ENCODE measurements around the gene PPP1R3D.
"Not testable (repeated sequence)": the region's sequence is repeated elsewhere in the genome, so short reads cannot be mapped to it uniquely, and the experiment has no call there.

Gene PPP1R3D

DNA sequence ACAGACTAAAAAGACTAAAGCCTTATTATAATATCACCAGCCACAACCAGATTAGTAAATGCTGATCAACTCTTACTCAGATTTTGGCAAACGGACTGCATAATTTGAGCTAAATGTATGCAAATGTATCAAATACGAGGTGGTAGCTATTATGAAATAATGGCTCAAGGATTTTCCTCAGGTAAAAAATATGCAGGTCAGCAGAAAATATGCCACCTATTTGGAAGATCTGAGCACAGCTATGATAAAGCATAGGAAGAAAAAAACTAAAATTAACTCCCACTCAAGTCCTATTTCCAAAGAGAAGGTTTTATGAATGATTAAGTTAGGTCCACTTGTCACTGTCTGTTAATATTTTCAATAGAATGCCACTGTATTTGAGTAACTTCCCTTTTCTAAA is 29.1 kb downstream of the PPP1R3D start:
- no peak for DNase-seq

DNA sequence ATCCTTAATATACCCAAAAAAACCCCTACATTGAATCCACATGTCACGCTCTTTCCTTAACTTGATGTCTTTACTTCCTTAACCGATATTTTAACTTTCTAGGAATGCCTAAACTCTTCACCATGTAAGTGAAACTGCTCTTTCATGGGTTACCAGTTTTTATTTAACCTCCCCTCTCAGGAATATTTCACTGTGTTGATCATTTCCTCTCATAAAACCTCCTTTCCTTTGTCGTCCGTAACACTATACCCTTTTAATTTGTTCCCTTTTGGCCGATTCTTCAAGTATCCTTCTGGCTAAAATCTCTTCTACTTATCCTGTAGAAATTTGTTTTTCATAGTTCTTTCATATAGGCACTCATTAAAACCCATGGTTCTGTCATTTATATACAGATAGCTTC is 31.2 kb downstream of the PPP1R3D start:
- no peak for DNase-seq

DNA sequence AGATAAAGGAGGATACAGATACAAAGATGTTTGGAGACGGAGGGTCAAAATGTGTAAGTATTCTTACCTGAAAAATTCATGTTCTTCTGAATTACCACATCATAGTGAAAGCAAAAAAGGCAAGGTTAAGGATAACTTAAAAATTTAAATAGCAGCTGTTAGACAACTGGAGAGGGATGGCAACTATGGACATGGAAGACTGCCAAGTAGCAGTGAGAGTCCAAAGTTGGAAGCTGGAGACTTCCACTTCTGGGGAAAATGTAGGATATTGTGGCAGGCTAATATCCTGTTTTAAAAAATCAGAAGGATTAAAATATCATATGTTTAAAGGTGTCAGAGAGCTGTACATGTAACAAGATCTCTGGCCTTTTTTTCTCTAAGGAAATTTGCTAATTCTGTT is 36.5 kb downstream of the PPP1R3D start:
- no peak for DNase-seq

DNA sequence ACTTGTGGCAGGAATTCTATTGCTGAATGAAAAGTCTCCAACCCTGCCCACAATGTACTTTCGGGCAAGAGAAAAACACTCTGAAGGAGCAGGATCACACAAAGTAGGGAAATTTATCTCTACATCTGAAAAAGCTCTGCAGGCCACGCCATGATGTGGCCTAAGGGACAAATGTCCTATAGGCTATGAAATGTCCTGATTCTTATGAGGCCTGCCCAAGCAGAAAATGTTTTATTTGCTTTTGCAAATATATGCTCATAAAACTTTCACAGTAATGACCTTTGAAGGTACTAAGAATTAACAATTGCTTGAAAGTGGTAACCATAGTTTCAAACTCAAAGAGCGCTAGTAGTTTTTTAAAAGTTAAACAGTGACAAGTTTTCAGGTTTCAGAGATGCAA is 37.6 kb downstream of the PPP1R3D start:
- DNase-seq = no peak

DNA sequence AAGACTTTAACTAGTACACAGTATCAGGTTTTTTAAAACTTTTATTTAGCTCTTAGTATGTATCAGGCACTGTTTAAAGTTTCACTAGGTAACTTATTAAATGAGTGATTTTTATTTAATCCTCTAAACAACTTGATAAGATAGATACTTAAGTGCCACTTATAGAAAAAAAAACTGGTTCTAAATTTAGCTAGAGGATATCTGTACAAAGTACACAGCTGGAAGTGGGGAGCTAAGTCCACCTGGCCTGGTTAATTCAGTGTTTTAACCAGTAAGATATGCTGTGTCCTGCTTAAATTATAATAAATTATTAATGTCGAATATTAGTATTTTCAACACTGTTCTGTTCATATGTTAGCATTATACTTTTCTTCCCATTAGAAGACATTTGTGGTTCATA is 44.2 kb downstream of the PPP1R3D start:
- no peak for DNase-seq

DNA sequence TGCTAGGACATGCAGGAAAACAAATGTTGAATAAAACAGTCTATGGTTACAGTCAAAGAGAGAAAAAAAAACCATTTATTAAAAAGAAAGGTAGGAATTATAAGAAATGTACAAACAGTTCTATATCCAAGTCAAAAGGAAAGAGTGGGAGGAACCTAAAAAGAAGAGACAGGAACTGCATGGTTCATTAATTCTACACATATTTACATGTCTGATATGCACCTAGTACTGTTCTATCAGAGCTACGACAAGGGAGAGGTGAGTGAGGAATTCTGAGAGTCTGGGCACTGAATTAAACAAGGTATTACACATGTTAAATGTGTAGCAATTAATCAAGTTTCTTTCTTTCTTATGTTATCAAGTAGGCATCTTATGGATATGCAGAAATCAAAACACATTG is 48.5 kb downstream of the PPP1R3D start:
- DNase-seq = no peak

DNA sequence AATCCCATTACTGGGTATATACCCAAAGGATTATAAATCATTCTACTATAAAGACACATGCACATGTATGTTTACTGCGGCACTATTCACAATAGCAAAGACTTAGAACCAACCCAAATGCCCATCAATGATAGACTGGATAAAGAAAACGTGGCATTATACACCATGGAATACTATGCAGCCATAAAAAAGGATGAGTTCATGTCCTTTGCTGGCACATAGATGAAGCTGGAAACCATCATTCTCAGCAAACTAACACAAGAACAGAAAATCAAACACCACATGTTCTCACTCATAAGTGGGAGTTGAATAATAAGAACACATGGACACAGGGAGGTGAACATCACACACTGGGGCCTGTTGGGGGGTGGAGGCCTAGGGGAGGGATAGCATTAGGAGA is 50.1 kb downstream of the PPP1R3D start:
- DNase-seq = not testable (repeated sequence)

DNA sequence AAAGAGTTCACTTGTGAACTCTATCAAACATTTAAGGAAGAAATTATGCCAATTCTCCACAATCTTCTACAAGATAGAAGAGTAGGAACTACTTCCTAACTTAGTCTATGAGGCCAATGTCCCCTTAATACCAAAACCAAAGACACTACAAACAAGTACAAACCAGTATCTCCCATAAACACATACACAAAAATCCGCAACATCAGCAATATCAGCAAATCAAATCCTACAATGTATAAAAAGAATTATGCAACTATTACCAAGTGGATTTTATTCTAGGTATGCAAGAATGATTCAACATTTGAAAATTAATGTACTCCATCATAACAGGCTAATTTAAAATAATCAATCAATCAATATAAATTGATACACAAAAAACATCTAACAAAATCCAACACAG is 52.1 kb downstream of the PPP1R3D start:
- no peak for DNase-seq

All from NCI-H1048 (cell line).